ENCODE results near the gene IPO11.
"Not testable (repeated sequence)": the region's sequence is repeated elsewhere in the genome, so short reads cannot be mapped to it uniquely, and the experiment has no call there.

The IPO11 gene

GRCh38 chr5:62448528-62448927 lies 36.0 kb downstream of the IPO11 start:
- DNase-seq (ENCODE audit: low read depth in 2 of 2) = no peak

GRCh38 chr5:62450259-62450658 lies 37.7 kb downstream of the IPO11 start:
- no peak for DNase-seq (ENCODE audit: low read depth in 2 of 2)

DNA sequence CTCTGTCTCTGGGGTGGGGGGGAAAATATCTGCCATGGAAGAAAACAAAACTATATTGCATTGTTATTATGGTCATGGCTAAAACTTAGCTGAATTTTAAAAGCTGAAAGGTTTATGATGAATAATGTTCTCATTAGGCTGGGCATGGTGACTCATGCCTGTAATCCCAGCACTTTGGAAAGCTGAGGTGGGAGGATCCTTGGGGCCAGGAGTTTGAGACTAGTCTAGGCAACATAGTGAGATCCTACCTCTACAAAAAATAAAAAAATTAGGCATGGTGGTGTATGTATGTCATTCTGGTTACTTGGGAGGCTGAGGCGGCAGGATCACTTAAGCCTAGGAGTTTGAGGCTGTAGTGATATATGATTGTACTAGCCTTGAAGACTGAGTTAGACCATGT lies 44.5 kb downstream of the IPO11 start:
- no peak for DNase-seq (ENCODE audit: low read depth in 2 of 2)

DNA sequence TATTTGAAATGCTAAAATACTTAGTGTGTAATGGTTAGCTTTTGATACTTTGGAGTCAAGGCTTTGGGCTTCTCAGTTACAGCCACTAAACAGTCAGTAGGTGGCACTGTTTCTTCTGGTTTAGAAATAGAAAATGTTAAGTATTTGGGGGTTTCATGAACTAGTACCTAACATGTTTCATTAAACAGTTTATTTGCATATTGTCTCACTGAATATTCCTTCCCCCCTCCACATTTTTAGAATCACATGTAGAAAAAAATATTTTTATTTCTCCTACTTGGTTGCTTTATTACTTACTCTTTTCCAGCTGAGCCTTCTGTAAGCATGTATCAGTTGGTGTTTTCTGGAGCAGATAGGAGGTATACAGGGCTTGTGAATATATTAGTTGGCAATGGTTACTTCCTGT lies 48.0 kb downstream of the IPO11 start:
- no peak for DNase-seq (ENCODE audit: low read depth in 2 of 2)

- DNase-seq (ENCODE audit: low read depth in 2 of 2) = no peak
Measured at GRCh38 chr5:62461561-62461960, 49.0 kb downstream of the IPO11 start.

DNA sequence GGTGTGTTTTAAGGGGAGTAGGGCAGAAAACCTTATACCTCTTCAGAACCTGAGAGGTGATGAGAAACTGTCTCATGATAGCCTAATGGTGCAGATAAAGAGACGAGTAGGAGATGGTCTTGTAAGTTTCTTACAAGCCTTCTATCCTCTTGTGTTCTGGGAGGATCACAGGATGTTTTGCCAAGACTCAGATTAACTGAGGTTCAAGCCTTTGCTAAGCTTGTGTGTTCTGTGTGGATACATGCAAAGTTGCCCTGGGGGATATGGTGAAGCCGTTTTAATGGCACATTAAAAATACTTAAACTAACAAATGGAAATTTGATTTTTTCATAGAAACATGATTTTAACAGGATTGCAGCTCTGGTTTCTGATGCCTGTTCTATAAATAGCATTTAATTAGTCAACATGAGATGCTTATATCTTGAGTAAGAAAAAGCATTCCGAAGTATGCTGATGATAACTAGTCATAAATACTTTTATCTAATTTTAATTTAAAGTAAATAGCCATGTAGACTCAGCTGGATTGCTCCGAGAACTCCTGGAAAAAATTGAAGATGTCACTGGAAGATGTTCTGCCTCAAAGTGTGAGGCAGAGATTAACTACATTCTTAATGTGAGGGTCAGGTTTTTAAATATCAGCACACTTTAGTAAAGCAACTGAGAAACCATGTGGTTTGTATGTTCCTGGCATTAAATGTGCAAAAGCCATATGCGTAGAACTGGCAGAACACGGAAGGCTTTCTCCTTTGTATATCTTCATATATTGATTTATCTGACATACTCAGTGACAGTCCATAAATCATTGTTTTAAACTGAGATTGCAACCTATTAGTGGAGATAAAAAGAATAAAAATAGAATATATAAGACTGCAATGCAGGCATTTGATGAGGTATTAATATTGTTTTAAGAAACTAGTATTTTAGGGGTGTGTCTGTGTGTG lies 53.7 kb downstream of the IPO11 start:
- DNase-seq (ENCODE audit: low read depth in 2 of 2) = no peak

DNA sequence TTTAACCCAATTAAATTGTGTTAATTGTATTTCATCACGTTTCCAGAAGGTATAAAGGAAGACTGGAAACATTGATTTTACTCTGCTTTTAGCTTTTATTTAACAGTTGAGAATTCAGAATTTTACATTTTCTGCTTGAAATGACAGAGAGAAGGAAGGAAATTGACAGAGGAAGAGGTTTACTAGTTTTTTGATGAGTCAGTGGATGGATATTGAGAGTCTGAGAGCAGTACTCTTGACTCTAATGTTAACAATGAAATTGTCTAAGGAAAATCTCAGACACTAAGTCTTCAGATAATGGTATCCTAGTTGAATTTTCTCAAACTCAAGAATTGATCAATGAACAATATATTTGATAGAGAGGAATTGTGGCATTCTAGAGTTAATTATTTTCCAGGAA lies 60.6 kb downstream of the IPO11 start:
- no peak for DNase-seq (ENCODE audit: low read depth in 2 of 2)

GRCh38 chr5:62475072-62475471 lies 62.5 kb downstream of the IPO11 start:
- no peak for DNase-seq (ENCODE audit: low read depth in 2 of 2)

GRCh38 chr5:62477801-62478200 lies 65.2 kb downstream of the IPO11 start:
- no peak for DNase-seq (ENCODE audit: low read depth in 2 of 2)

GRCh38 chr5:62483556-62483955 lies 71.0 kb downstream of the IPO11 start:
- no peak for DNase-seq (ENCODE audit: low read depth in 2 of 2)

- no peak for DNase-seq (ENCODE audit: low read depth in 2 of 2)
Measured at GRCh38 chr5:62486672-62487071, 74.1 kb downstream of the IPO11 start.

GRCh38 chr5:62488531-62488930 lies 76.0 kb downstream of the IPO11 start:
- DNase-seq (ENCODE audit: low read depth in 2 of 2) = no peak

DNA sequence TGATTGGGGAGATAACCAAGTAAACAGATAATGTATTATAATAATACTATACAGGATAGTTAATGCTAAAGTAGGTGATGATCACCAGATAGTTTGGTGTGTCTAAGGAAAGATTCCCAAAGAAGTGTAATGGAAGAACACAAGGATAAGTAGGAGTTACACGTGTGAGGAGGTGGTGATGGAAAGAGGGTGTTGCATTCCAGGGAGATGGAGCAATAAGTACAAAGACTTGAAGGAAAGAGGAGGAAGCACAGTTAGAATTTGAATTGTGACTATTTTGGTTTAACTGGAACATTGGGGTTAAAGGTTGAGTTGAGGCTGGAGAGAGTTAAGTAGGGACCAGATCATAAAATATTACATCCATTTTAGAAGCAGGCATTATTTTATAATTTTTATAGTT lies 76.9 kb downstream of the IPO11 start:
- no peak for DNase-seq (ENCODE audit: low read depth in 2 of 2)

GRCh38 chr5:62494772-62495171 lies 82.2 kb downstream of the IPO11 start:
- DNase-seq (ENCODE audit: low read depth in 2 of 2) = no peak

GRCh38 chr5:62496876-62497275 lies 84.3 kb downstream of the IPO11 start:
- no peak for DNase-seq (ENCODE audit: low read depth in 2 of 2)

DNA sequence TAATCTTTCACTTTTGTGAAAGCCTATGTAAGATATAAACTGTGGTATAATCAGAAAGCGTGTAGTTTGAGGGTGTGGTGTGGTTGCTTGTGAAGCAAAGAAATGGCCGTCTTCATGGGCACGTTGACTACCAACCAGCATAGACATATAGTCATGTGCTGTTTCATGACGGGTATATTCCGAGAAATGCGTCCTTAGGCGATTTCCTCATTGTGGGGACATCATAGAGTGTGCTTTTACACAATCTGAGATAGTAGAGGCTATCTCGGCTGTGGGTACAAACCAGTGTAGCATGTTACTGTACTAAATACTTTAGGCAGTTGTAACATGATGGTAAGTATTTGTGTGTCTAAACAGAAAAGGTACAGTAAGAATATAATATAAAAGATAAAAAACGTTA lies 86.4 kb downstream of the IPO11 start:
- no peak for DNase-seq (ENCODE audit: low read depth in 2 of 2)

DNA sequence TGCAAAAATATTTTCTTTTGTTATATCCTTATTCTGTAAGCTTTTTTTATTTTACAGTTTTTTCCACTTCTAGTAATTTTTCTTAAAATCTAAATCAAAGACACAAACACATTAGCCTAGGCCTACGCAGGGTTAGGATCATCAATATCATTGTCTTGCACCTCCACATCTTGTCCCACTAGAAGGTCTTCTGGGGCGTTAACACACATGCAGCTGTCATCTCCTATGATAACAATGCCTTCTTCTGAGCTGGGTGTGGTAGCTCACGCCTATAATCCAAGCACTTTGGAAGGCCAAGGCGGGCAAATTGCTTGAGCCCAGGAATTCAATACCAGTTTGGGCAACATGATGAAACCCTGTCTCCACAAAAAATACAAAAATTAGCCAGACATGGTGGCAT lies 87.2 kb downstream of the IPO11 start:
- no peak for DNase-seq (ENCODE audit: low read depth in 2 of 2)

DNA sequence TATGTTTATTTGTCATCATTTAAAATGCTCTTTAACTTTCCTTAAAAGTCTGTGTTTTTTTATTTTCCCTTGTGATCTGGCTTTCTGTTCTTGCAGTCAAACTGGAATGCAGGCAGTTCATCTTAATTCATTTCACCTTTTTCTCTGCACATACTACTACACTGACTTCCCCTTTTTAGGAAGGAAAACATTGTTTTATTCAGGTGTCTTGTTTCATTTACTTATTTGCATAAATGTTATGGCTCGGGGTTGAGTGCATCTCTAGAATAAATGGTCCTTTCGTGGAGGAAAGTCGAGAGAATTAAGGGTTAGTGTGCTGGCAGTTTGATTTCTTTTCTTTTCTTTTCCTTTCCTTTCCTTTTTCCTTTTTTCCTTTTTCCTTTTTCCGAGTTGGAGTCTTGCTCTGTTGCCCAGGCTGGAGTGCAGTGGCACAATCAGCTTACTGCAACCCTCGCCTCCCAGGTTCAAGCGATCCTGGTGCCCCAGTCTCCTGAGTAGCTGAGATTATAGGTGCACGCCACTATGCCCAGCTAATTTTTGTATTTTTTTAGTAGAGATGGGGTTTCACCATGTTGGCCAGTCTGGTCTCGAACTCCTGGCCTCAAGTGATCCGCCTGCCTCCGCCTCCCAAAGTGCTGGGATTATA lies 90.0 kb downstream of the IPO11 start:
- no peak for DNase-seq (ENCODE audit: low read depth in 2 of 2)

DNA sequence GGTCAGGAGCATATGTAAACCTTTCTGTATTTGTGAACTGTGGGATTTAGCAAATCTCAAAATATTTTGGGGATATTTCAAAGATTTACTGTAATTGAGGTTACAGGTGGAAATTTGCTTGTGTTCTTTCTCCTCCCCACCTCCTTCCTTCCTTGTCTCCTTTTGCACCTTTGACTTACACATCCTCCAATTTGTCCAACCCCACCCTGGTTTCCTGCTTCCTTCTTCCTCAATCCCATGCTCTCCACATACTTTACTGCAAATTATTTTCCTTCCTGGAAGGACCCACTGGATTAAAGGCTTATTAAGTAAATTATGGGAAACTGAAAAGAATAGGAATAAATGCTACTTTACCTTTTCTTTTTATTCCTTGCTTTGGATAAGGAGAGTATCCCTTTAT lies 91.6 kb downstream of the IPO11 start:
- DNase-seq (ENCODE audit: low read depth in 2 of 2) = no peak

- DNase-seq (ENCODE audit: low read depth in 2 of 2) = no peak
Measured at GRCh38 chr5:62506659-62507460, 94.3 kb downstream of the IPO11 start.

DNA sequence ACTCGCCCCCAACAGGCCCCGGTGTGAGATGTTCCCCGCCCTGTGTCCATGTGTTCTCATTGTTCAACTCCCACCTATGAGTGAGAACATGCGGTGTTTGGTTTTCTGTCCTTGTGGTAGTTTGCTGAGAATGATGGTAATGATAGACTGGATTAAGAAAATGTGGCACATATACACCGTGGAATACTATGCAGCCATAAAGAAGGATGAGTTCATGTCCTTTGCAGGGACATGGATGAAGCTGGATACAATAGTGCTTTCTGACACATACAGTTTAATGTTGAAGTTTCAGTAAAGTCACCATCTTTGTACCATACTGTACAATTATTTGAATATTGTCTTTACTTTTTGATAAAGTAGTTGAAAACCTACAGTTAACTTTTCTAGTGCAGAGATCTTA lies 96.2 kb downstream of the IPO11 start:
- not testable (repeated sequence) for DNase-seq (ENCODE audit: low read depth in 2 of 2)

DNA sequence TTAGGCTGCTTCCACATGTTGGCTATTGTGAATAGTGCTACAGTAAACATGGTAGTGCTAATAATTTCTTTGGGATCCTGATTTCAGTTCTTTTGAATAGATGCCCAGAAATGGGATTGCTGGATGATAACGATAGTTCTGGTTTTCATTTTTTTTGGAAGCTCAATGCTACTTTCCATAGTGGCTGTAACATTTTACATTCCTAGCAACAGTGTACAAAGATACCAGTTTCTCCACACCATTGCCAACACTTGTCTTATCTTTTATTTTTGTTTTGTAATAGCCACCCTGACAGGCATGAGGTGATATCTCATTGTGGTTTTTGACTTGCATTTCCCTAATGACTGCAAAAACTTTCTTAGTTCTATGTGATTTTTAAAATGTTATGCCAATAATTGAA lies 97.2 kb downstream of the IPO11 start:
- DNase-seq (ENCODE audit: low read depth in 2 of 2) = no peak
